HG02588 (cell line): ENCODE measurements around the gene UBE2G2.

Experiments
- ATAC-seq: cut with Tn5 transposase; IDR thresholded peaks from one replicate; pipeline ENCODE4 v1.9.1; 2021; ENCODE audit warnings: mild to moderate bottlenecking, moderate library complexity; ENCODE audit not compliant: unreplicated experiment

The UBE2G2 gene

GRCh38 chr21:44753357-44753756 lies 48.3 kb downstream of the UBE2G2 start:
- ATAC-seq, result no peak

GRCh38 chr21:44752671-44753235 lies 48.9 kb downstream of the UBE2G2 start:
- no peak for ATAC-seq

- ATAC-seq, result no peak
These were observed 49.6 kb downstream of the UBE2G2 start for GRCh38 chr21:44751799-44752636.

- ATAC-seq, result no peak
These were observed 50.3 kb downstream of the UBE2G2 start for GRCh38 chr21:44751186-44751798.

GRCh38 chr21:44750675-44751025 lies 51.0 kb downstream of the UBE2G2 start:
- no peak for ATAC-seq

GRCh38 chr21:44749759-44750674 lies 51.6 kb downstream of the UBE2G2 start:
- no peak for ATAC-seq

- no peak for ATAC-seq
These were observed 52.4 kb downstream of the UBE2G2 start for GRCh38 chr21:44749116-44749758.

GRCh38 chr21:44748621-44749020 lies 53.0 kb downstream of the UBE2G2 start:
- ATAC-seq, result no peak

GRCh38 chr21:44742418-44743153 lies 59.0 kb downstream of the UBE2G2 start:
- no peak for ATAC-seq

GRCh38 chr21:44741921-44742320 lies 59.7 kb downstream of the UBE2G2 start:
- ATAC-seq, result no peak

GRCh38 chr21:44740742-44741141 lies 60.9 kb downstream of the UBE2G2 start:
- ATAC-seq, result no peak

GRCh38 chr21:44739316-44739715 lies 62.3 kb downstream of the UBE2G2 start:
- ATAC-seq, result no peak

- ATAC-seq, result no peak
These were observed 63.0 kb downstream of the UBE2G2 start for GRCh38 chr21:44738621-44739020.

- no peak for ATAC-seq
These were observed 63.8 kb downstream of the UBE2G2 start for GRCh38 chr21:44737706-44738354.

GRCh38 chr21:44736291-44737004 lies 65.2 kb downstream of the UBE2G2 start:
- no peak for ATAC-seq

- ATAC-seq, result no peak
These were observed 65.8 kb downstream of the UBE2G2 start for GRCh38 chr21:44735821-44736220.

- no peak for ATAC-seq
These were observed 66.8 kb downstream of the UBE2G2 start for GRCh38 chr21:44734841-44735240.

- no peak for ATAC-seq
These were observed 67.4 kb downstream of the UBE2G2 start for GRCh38 chr21:44734026-44734745.
